Adrenal gland (tissue), 12 donors: ENCODE data around the gene UBAP2. TPM values are rescaled to one million over a fixed set of nuclear protein-coding genes. Genes with fewer than 3 reads are reported as not detected.

Source experiments
- DNase-seq, 7 donors: peaks; one replicate each; pipeline ENCODE4 v3.0.0-alpha.2; 2019 to 2020
- H3K27ac ChIP-seq, 5 donors: fragments of 200-600 bp; sonication (generic) in 4 of 5; 1 replicate in 3 of 5; 2 replicates in 2 of 5; pipeline versions ENCODE4 v1.5.1 to v1.8.0; 2016 to 2020; ENCODE audit warnings: mild to moderate bottlenecking in 1 of 5
- H3K27me3 ChIP-seq: fragments of 200-600 bp; 2 replicates; pipeline ENCODE4 v1.8.0; 2021
- H3K36me3 ChIP-seq, 2 donors: fragments of 200-600 bp; replicated peaks in 1 of 2; 1 replicate in 1 of 2; 2 replicates in 1 of 2; pipeline versions ENCODE4 v1.5.1 to v1.8.0; 2018 to 2022
- H3K4me1 ChIP-seq, 2 donors: fragments of 200-600 bp; replicated peaks in 1 of 2; 1 replicate in 1 of 2; 2 replicates in 1 of 2; pipeline versions ENCODE4 v1.5.1 to v1.8.0; 2018 to 2021
- H3K4me3 ChIP-seq, 4 donors: fragments of 200-600 bp; sonication (generic) in 3 of 4; one replicate each; pipeline ENCODE4 v1.5.1; 2016 to 2018
- H3K9me3 ChIP-seq, 3 donors: fragments of 200-600 bp; sonication (generic) in 1 of 3; replicated peaks in 1 of 3; 1 replicate in 2 of 3; 2 replicates in 1 of 3; pipeline versions ENCODE4 v1.5.1 to v1.8.0; 2016 to 2021
- CTCF ChIP-seq, 6 experiments: fragments of 450-650 bp in 4 of 6; fragments of 200-600 bp in 2 of 6; sonication (generic) in 1 of 6; IDR thresholded peaks; 1 replicate in 5 of 6; 2 replicates in 1 of 6; pipeline versions ENCODE4 v1.5.1 to v1.8.0; 2016 to 2021; ENCODE audit warnings: antibody characterized with exemption in 6 of 6, mild to moderate bottlenecking in 2 of 6, moderate library complexity in 1 of 6
- POLR2A ChIP-seq, 2 donors: fragments of 450-650 bp; IDR thresholded peaks; one replicate each; pipeline ENCODE4 v1.6.1; 2017; ENCODE audit warnings: antibody characterized with exemption in 2 of 2, mild to moderate bottlenecking in 2 of 2, moderate library complexity in 1 of 2
- WGBS, 4 donors: extraction: QIAGEN DNeasy Blood & Tissue Kit in 2 of 4; methylation state at CpG; one replicate each; pipeline versions ENCODE4 v1.1.5 to v1.1.7; 2013 to 2017; 5-methylcytosine and 5-hydroxymethylcytosine counted together
- intact Hi-C, 2 donors: fragments of 100-400 bp; cut with DNase I; formaldehyde crosslinking; loops; one replicate each; pipeline versions ENCODE4 v1.14.1 to v1.15.0; 2022 to 2023
- polyA plus RNA-seq, 3 donors: library from polyadenylated mRNA; stranded (reverse); fragments of 200-250 nt in 2 of 3; fragments of 350-450 nt in 1 of 3; fragmentation: Illumina TruSeq in 1 of 3; extraction: RNeasy Lipid Tissue Mini Kit (QIAGEN cat#74804) in 1 of 3; gene quantifications; one replicate each; pipeline ENCODE4 v1.2.3, GENCODE V29; 2013 to 2014
- total RNA-seq, 9 donors: library from RNA; depleted of rRNA in 4 of 9; stranded (reverse); fragments of >200 nt in 4 of 9; fragments of 120-200 nt in 1 of 9; fragmentation: NEBNext Ultra II Directional in 1 of 9; extraction: Animal tissue kit (Norgen Biotek cat#: 25700) in 1 of 9; gene quantifications; one replicate each; pipeline versions ENCODE4 v1.1.0 to v1.2.4, GENCODE V29; 2013 to 2023
- donor health status: healthy with polysubstance abuse.
- donor health status: Bipolar disorder and iron deficiency.
- donor health status: DM: yes; HTN: yes; CAD: no.
- donor health status: DM: no; HTN: no; CAD: no.
- donor health status: DM: no; HTN: no; CAD: no.
- donor health status: DM: yes; HTN: yes; CAD: no.

UBAP2 gene
- total and polyA plus RNA-seq, 12 donors, result 20.9 to 60.0 (median 37.8) TPM

- H3K27ac ChIP-seq, result no peak overlapping the region
- no peaks in the 10 kb centered on the region for H3K9me3 ChIP-seq
- WGBS, 4 donors, result 70 to 80% (median 74%) methylated on average over 2 of the region's 2 CpGs
- intact Hi-C loops, result no loop called here
- H3K4me3 ChIP-seq, result no peak overlapping the region
- DNase-seq, result no peak
- TF ChIP-seq CTCF (IDR thresholded peaks at IDR 0.05) (no peak), POLR2A (IDR thresholded peaks at IDR 0.05) (no peak)
- no peaks in the 10 kb centered on the region for H3K4me1 ChIP-seq
- no peaks in the 10 kb centered on the region for H3K27me3 ChIP-seq
- H3K36me3 ChIP-seq, result peaks cover 0 to 26% of the 10 kb centered on the region in 2 donors
Observed at GRCh38 chr9:33952066-33952465, 96.6 kb downstream of the UBAP2 start.

DNA sequence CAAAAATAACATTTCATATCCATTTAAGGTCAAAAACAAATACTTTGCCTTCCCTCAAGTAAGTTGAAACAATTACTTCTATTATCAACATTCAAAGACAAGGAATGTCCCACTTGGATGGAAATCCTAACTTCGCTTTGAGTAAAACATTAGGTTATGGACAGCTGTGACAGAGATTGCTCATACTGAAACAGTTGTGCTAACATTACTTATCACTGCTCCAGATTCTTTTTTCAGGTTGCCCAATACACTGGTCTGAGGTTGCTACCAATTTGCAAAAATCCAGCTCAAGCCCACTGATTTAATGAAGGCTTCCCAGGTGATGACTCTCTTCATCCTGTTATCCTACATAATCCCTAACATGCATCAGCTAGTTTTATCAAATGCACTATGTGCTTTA, 98.3 kb downstream of the UBAP2 start:
- no peaks in the 10 kb centered on the region for H3K4me1 ChIP-seq
- H3K27me3 ChIP-seq, result no peaks in the 10 kb centered on the region
- 86 to 100% (median 94%) methylated on average over 1 of the region's 1 CpG for WGBS, 4 donors
- DNase-seq, result no peak
- TF ChIP-seq CTCF (IDR thresholded peaks at IDR 0.05), result no peak
- TF ChIP-seq POLR2A (IDR thresholded peaks at IDR 0.05), result no peak
- no peak overlapping the region for H3K27ac ChIP-seq
- H3K4me3 ChIP-seq, result no peak overlapping the region
- peaks cover 0 to 14% of the 10 kb centered on the region in 2 donors for H3K36me3 ChIP-seq
- H3K9me3 ChIP-seq, result no peaks in the 10 kb centered on the region
- intact Hi-C loops, result no loop called here

GRCh38 chr9:33946779-33947535, 101.7 kb downstream of the UBAP2 start:
- Histone ChIP-seq H3K9me3 (no peaks in the 10 kb centered on the region), H3K27ac (no peak overlapping the region), H3K36me3 (peaks cover 0 to 27% of the 10 kb centered on the region in 2 donors), H3K27me3 (no peaks in the 10 kb centered on the region), H3K4me1 (peaks cover 0 to 9% of the 10 kb centered on the region in 2 donors), H3K4me3 (no peak overlapping the region)
- WGBS, 4 donors, result 94 to 98% (median 96%) methylated on average over 3 of the region's 3 CpGs
- TF ChIP-seq POLR2A (IDR thresholded peaks at IDR 0.05) (no peak), CTCF (IDR thresholded peaks at IDR 0.05) (no peak)
- intact Hi-C loops, result no loop called here
- no peak for DNase-seq

GRCh38 chr9:33943389-33943788, 105.3 kb downstream of the UBAP2 start:
- intact Hi-C loops, result no loop called here
- Histone ChIP-seq H3K27ac (peak overlapping the region in 1 of 5 donors; percentile 21), H3K4me3 (no peak overlapping the region), H3K27me3 (no peaks in the 10 kb centered on the region), H3K36me3 (peaks cover 0 to 35% of the 10 kb centered on the region in 2 donors), H3K9me3 (no peaks in the 10 kb centered on the region), H3K4me1 (peaks cover 0 to 9% of the 10 kb centered on the region in 2 donors)
- WGBS, 4 donors, result 29 to 42% (median 33%) methylated on average over 2 of the region's 2 CpGs
- TF ChIP-seq POLR2A (IDR thresholded peaks at IDR 0.05), result no peak
- TF ChIP-seq CTCF (IDR thresholded peaks at IDR 0.05), result no peak
- no peak for DNase-seq
